UCSD-AML1 (cell line): ENCODE results near the gene HDHD5.

Source experiments
- DNase-seq: peaks from one replicate; lab custom pipeline; 2025; ENCODE audit not compliant: unreplicated experiment; lab: John Stamatoyannopoulos, UW

The HDHD5 gene

DNA sequence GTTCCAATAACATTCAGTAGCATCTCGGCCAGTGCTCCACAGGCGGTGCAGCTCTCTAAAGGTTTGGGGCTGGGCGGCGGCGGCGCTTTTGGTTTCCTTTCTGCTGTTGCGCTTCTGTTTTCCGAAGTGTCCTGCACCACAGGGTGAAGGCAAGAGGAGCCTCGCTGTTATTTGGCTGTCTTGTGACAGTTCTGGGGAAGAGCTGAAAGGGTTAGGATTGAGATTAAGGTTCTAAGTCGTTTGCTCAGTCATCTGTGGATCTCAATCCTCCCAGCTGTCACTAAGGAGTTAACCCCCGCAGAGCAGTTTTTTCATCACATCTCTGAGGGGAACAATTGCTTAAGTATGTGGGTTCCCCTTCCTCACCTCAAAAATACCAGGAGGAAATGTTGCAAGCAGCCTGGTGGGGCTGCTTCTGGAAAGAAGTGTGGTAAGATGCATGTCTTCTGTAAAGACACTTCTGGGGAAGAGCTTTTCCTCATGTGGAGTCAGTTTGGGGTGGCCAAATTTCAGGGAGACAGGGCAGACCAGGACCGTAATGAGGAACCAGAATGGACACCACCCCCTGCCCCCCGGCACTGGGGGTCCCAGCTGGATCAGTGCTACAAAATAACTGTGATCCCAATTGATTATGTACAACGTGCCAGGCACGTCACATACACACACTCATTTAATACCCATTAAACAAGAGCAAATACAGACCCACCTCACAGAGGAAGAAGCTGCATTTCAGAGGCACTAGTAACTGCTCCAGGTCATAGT is 52.1 kb downstream of the HDHD5 start:
- DNase-seq: peak; percentile 74

GRCh38 chr22:17106161-17106784 is 52.8 kb downstream of the HDHD5 start:
- peak; percentile 74 for DNase-seq

GRCh38 chr22:17105143-17106129 is 53.6 kb downstream of the HDHD5 start:
- DNase-seq: no peak

- DNase-seq: no peak
These were observed 54.6 kb downstream of the HDHD5 start for GRCh38 chr22:17104336-17104935.

- no peak for DNase-seq
These were observed 55.7 kb downstream of the HDHD5 start for GRCh38 chr22:17103351-17103750.

GRCh38 chr22:17102297-17102667 is 56.8 kb downstream of the HDHD5 start:
- DNase-seq: no peak

- DNase-seq: no peak
These were observed 57.4 kb downstream of the HDHD5 start for GRCh38 chr22:17101475-17102296.

DNA sequence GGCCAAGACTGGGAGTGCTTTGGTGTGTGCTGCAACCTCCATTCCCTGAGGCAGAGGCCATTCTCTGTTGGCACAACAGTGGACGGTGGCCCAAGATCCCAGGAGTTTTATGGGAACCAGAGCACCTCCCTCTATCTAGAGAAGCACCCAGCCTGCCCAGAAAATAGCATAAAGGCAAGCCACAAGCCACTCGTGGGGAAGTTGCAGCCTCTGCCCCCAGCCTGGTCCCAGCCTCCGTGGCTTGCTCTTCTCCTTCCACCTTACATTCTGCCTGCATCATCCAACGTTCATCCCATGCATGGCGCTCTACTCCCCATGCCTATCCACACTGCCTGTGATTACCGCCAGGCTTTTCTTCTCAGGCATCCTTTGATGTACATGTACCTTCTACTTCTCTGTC is 58.5 kb downstream of the HDHD5 start:
- no peak for DNase-seq

GRCh38 chr22:17098379-17098819 is 60.7 kb downstream of the HDHD5 start:
- DNase-seq: peak; percentile 62

- DNase-seq: no peak
These were observed 61.4 kb downstream of the HDHD5 start for GRCh38 chr22:17097701-17098100.

- DNase-seq: no peak
These were observed 62.0 kb downstream of the HDHD5 start for GRCh38 chr22:17097062-17097461.

GRCh38 chr22:17096071-17096470 is 63.0 kb downstream of the HDHD5 start:
- DNase-seq: no peak

DNA sequence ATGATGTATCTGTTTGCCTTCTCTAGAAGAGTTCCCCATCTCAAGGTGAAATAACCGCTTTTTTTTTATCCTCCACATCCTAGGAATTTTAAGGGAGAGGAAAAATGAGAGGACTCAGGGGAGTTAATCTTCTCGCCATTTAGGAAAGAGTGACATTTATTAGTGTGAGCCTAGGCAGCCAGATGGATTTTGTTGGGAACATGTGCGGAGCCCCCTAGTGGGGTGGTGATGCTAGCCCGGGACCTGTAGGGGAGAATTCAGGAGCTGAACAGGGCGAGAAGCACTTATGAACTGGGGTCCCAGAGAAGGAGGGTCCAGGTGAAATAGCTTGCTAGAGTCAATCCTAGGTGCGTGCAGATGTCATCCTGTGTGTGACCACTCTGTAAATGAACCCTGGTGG is 63.5 kb downstream of the HDHD5 start:
- DNase-seq: no peak

DNA sequence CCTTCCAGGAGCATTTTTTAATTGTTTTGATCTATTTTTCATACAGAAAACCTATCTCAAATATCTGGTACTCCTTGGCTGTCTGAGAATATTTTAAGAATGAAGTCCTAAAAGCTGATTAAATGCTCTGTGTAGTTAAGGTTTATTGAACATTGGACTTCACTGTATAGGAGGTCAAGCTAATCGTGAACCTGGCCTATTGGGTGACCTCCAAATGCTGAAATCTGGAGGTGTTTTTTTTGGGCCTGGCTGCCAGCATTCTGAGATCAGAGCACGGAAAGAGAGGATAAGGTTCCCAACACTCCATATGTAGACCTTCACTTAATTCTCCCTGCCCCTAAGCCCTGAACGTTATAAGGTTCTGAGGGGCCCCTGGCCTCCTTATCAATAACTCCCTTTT is 66.0 kb downstream of the HDHD5 start:
- DNase-seq: no peak

DNA sequence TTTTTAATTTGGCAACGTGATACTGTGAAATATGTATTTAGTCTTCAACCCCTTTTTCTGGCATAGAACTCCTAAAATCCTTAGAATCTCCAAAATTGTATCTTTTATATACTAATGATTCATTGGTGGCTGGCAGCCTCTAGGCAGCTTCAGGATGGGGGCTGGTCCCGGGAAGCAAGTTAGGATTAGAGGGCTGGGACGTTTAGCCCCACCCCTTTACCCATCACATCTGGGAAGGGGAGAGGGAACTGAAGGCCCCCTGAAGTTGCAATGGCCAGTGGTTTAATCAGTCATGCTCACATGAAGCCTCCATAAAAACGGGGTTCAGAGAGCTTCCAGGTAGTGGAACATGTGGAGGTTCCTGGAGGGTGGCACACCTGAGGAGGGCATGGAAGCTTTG is 67.2 kb downstream of the HDHD5 start:
- DNase-seq: no peak

DNA sequence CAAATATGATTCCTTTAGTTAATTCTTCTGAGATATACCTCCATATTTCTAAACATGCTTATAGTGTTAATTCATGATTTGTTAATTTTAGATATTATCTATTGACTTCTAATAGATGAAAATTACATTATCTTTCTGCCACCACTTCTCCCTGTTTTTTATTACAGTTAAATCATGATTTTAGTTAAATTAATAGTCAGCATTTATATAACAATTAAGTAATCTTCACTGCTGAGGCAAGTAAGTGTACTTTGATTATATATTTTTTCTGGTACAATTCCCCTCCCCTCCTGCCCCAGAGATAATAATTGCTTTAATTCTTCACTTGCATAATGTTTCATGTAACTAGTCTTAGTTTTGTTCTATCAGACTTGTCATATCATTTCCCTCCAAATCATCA is 68.5 kb downstream of the HDHD5 start:
- no peak for DNase-seq
